Loucy (cell line): ENCODE measurements around the gene ISCA1.

Source experiments
- H2AFZ ChIP-seq: fragments of 200-600 bp; sonication (generic); 2 replicates; pipeline ENCODE4 v1.6.0; 2016; ENCODE audit warnings: antibody characterized with exemption, mild to moderate bottlenecking, low read length, moderate library complexity
- H3F3A ChIP-seq: fragments of 200-600 bp; 2 replicates; pipeline ENCODE4 v1.6.0; 2016; ENCODE audit warnings: antibody characterized with exemption, low read depth, mild to moderate bottlenecking
- H3K27me3 ChIP-seq: fragments of 200-600 bp; sonication (generic); 2 replicates; pipeline ENCODE4 v1.6.1; 2014; ENCODE audit warnings: low read length, mild to moderate bottlenecking; ENCODE audit not compliant: insufficient read depth, poor library complexity, severe bottlenecking
- H3K36me3 ChIP-seq: fragments of 200-600 bp; sonication (generic); 2 replicates; pipeline ENCODE4 v1.6.1; 2016; ENCODE audit warnings: low read length; ENCODE audit not compliant: insufficient read depth
- H3K4me1 ChIP-seq: fragments of 200-600 bp; sonication (generic); 2 replicates; pipeline ENCODE4 v1.5.1; 2014; ENCODE audit warnings: low read length, mild to moderate bottlenecking; ENCODE audit not compliant: insufficient read depth, poor library complexity, severe bottlenecking
- H3K4me2 ChIP-seq: fragments of 200-600 bp; sonication (generic); 2 replicates; pipeline ENCODE4 v1.6.0; 2014; ENCODE audit warnings: antibody characterized with exemption, low read length, low read depth, mild to moderate bottlenecking; ENCODE audit not compliant: poor library complexity, severe bottlenecking
- H3K4me3 ChIP-seq: fragments of 200-600 bp; sonication (generic); 2 replicates; pipeline ENCODE4 v1.5.1; 2014; ENCODE audit warnings: low read length, mild to moderate bottlenecking, mixed read lengths; ENCODE audit not compliant: poor library complexity, severe bottlenecking
- H3K79me2 ChIP-seq: fragments of 200-600 bp; sonication (generic); 2 replicates; pipeline ENCODE4 v1.6.1; 2014; ENCODE audit warnings: low read length; ENCODE audit not compliant: insufficient read depth
- H3K9ac ChIP-seq: fragments of 200-600 bp; sonication (generic); 2 replicates; pipeline ENCODE4 v1.6.0; 2014; ENCODE audit warnings: mild to moderate bottlenecking, low read depth, low read length, moderate library complexity; ENCODE audit not compliant: poor library complexity, severe bottlenecking
- H3K9me2 ChIP-seq: fragments of 200-600 bp; sonication (generic); replicated peaks from 2 replicates; pipeline ENCODE4 v1.6.1; 2016; ENCODE audit warnings: low read depth, low read length, mixed read lengths
- H3K9me3 ChIP-seq: fragments of 200-600 bp; sonication (generic); 2 replicates; pipeline ENCODE4 v1.6.1; 2014; ENCODE audit warnings: mild to moderate bottlenecking, antibody characterized with exemption, low read length, low read depth; ENCODE audit not compliant: insufficient read depth
- H4K20me1 ChIP-seq: fragments of 200-600 bp; sonication (generic); 2 replicates; pipeline ENCODE4 v1.6.0; 2014; ENCODE audit warnings: antibody characterized with exemption, low read length, mild to moderate bottlenecking; ENCODE audit not compliant: insufficient read depth, poor library complexity, severe bottlenecking
- EZH2phosphoT487 ChIP-seq: fragments of 200-600 bp; IDR thresholded peaks from 2 replicates; pipeline ENCODE4 v1.6.1; 2018; ENCODE audit warnings: antibody characterized with exemption, mild to moderate bottlenecking, moderate library complexity, borderline replicate concordance
- TF ChIP-seq, protein P1 (sequence below): fragments of 200-600 bp; sonication (generic); conservative IDR thresholded peaks from 2 replicates; pipeline ENCODE4 v1.5.1; 2014; ENCODE audit warnings: mild to moderate bottlenecking, antibody characterized with exemption, low read length

Gene ISCA1

GRCh38 chr9:86242071-86242470 is 40.3 kb downstream of the ISCA1 start:
- TF ChIP-seq, protein P1, sequence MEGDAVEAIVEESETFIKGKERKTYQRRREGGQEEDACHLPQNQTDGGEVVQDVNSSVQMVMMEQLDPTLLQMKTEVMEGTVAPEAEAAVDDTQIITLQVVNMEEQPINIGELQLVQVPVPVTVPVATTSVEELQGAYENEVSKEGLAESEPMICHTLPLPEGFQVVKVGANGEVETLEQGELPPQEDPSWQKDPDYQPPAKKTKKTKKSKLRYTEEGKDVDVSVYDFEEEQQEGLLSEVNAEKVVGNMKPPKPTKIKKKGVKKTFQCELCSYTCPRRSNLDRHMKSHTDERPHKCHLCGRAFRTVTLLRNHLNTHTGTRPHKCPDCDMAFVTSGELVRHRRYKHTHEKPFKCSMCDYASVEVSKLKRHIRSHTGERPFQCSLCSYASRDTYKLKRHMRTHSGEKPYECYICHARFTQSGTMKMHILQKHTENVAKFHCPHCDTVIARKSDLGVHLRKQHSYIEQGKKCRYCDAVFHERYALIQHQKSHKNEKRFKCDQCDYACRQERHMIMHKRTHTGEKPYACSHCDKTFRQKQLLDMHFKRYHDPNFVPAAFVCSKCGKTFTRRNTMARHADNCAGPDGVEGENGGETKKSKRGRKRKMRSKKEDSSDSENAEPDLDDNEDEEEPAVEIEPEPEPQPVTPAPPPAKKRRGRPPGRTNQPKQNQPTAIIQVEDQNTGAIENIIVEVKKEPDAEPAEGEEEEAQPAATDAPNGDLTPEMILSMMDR: no peak
- no peak for TF ChIP-seq EZH2phosphoT487
- Histone ChIP-seq H3K9ac (no peak overlapping the region), H3K36me3 (no peaks in the 10 kb centered on the region), H3K27me3 (no peaks in the 10 kb centered on the region), H3K9me2 (no peaks in the 10 kb centered on the region), H3K4me1 (no peaks in the 10 kb centered on the region), H3K4me3 (no peak overlapping the region), H3F3A (no peaks in the 10 kb centered on the region), H2AFZ (no peak overlapping the region), H4K20me1 (no peaks in the 10 kb centered on the region), H3K79me2 (no peaks in the 10 kb centered on the region), H3K4me2 (no peak overlapping the region), H3K9me3 (no peaks in the 10 kb centered on the region)

GRCh38 chr9:86241216-86241615 is 41.1 kb downstream of the ISCA1 start:
- no peaks in the 10 kb centered on the region for H3F3A ChIP-seq
- H2AFZ ChIP-seq: no peak overlapping the region
- no peaks in the 10 kb centered on the region for H3K9me2 ChIP-seq
- H3K9me3 ChIP-seq: no peaks in the 10 kb centered on the region
- no peaks in the 10 kb centered on the region for H3K36me3 ChIP-seq
- H3K27me3 ChIP-seq: no peaks in the 10 kb centered on the region
- no peaks in the 10 kb centered on the region for H3K4me1 ChIP-seq
- no peaks in the 10 kb centered on the region for H3K79me2 ChIP-seq
- no peak overlapping the region for H3K4me3 ChIP-seq
- H4K20me1 ChIP-seq: no peaks in the 10 kb centered on the region
- no peak for TF ChIP-seq EZH2phosphoT487
- TF ChIP-seq, protein P1: no peak
- no peak overlapping the region for H3K4me2 ChIP-seq
- H3K9ac ChIP-seq: no peak overlapping the region

GRCh38 chr9:86238861-86239770 is 43.2 kb downstream of the ISCA1 start:
- Histone ChIP-seq H3K9me2 (no peaks in the 10 kb centered on the region), H3K9ac (no peak overlapping the region), H3K4me2 (no peak overlapping the region), H3K9me3 (no peaks in the 10 kb centered on the region), H3K36me3 (no peaks in the 10 kb centered on the region), H3K4me3 (no peak overlapping the region), H3F3A (no peaks in the 10 kb centered on the region), H4K20me1 (no peaks in the 10 kb centered on the region), H2AFZ (no peak overlapping the region), H3K27me3 (no peaks in the 10 kb centered on the region), H3K79me2 (no peaks in the 10 kb centered on the region), H3K4me1 (no peaks in the 10 kb centered on the region)
- TF ChIP-seq EZH2phosphoT487: no peak
- TF ChIP-seq, protein P1: no peak; the same call in 1 of the 2 replicates
